ENCODE measurements around the gene BSCL2. TPM values are rescaled to one million over a fixed set of nuclear protein-coding genes. Genes with fewer than 3 reads are reported as not detected.

The BSCL2 gene
- 28.7 and 30.2 TPM in 2 replicates for total RNA-seq

GRCh38 chr11:62707277-62707861 lies at the start of gene BSCL2, which contains the start of gene GNG3:
TSS of gene BSCL2 (minus strand) at chr11:62707424. CDS start at chr11:62707195, 229 bp downstream.
TSS of gene GNG3 (plus strand) at chr11:62707676. CDS start at chr11:62708296, 620 bp downstream.

GRCh38 chr11:62753736-62754603 lies 46.7 kb upstream of the BSCL2 start, which contains the start of gene ZBTB3:
TSS of gene ZBTB3 (minus strand) at chr11:62754160. CDS start at chr11:62753664, 496 bp downstream.

GRCh38 chr11:62728171-62728988 lies 21.2 kb upstream of the BSCL2 start, which contains the start of gene TTC9C:
TSS of gene TTC9C (plus strand) at chr11:62728486. CDS start at chr11:62728849, 363 bp downstream.

GRCh38 chr11:62727165-62727871 lies 20.1 kb upstream of the BSCL2 start, which contains the start of gene HNRNPUL2:
TSS of gene HNRNPUL2 (minus strand) at chr11:62727457. CDS start at chr11:62727156, 301 bp downstream.

GRCh38 chr11:62689421-62690183 lies 17.6 kb downstream of the BSCL2 start, which contains the start of gene LRRN4CL:
TSS of gene LRRN4CL (minus strand) at chr11:62689530. CDS start at chr11:62688508, 1,022 bp downstream.

GRCh38 chr11:62678770-62679696 lies 28.2 kb downstream of the BSCL2 start, which contains the start of gene UBXN1:
TSS of gene UBXN1 (minus strand) at chr11:62679073. CDS start at chr11:62678923, 150 bp downstream.

GRCh38 chr11:62671608-62672389 lies 35.4 kb downstream of the BSCL2 start, which contains the start of the genes LBHD1 and UQCC3:
TSS of gene LBHD1 (minus strand) at chr11:62672267. CDS start at chr11:62670031, 2,236 bp downstream.
TSS of gene UQCC3 (plus strand) at chr11:62671673. CDS start at chr11:62671746, 73 bp downstream.

GRCh38 chr11:62665075-62665598 lies 42.1 kb downstream of the BSCL2 start, which contains the start of the genes C11orf98 and CSKMT:
TSS of gene C11orf98 (minus strand) at chr11:62665210. CDS start at chr11:62665169, 41 bp downstream.
TSS of gene CSKMT (plus strand) at chr11:62665312. CDS start at chr11:62665880, 568 bp downstream.

GRCh38 chr11:62645946-62646824 lies 61.0 kb downstream of the BSCL2 start, which contains the start of gene GANAB:
TSS of gene GANAB (minus strand) at chr11:62646613. CDS start at chr11:62646599, 14 bp downstream.

Small RNAs within 50 kb of the gene (small RNA-seq; reads per million reads assigned to genes)
- not detected for gene SNORA57

Other genes starting within 250 kb of the BSCL2 start
- 544 and 655 TPM in 2 replicates for gene AHNAK, start 160.6 kb downstream of the BSCL2 start, total RNA-seq
- 1,284 and 1,362 TPM in 2 replicates for gene EEF1G, start 133.5 kb downstream of the BSCL2 start, total RNA-seq
- 11.8 and 12.7 TPM in 2 replicates for gene TUT1, start 115.9 kb downstream of the BSCL2 start, total RNA-seq
- 250 and 281 TPM in 2 replicates for gene MTA2, start 105.6 kb downstream of the BSCL2 start, total RNA-seq
- gene EML3, start 94.6 kb downstream of the BSCL2 start, total RNA-seq: 35.7 and 60.8 TPM in 2 replicates
- 5.2 and 5.3 TPM in 2 replicates for gene ROM1, start 94.2 kb downstream of the BSCL2 start, total RNA-seq
- gene B3GAT3, start 85.4 kb downstream of the BSCL2 start, total RNA-seq: 19.9 and 23.5 TPM in 2 replicates
- gene GANAB, start 60.8 kb downstream of the BSCL2 start, total RNA-seq: 223 and 259 TPM in 2 replicates
- 35.1 and 41.2 TPM in 2 replicates for gene INTS5, start 54.1 kb downstream of the BSCL2 start, total RNA-seq
- gene C11orf98, start 42.2 kb downstream of the BSCL2 start, total RNA-seq: 35.9 and 43.4 TPM in 2 replicates
- gene CSKMT, start 42.1 kb downstream of the BSCL2 start, total RNA-seq: 9.5 and 9.7 TPM in 2 replicates
- 5.9 and 6.1 TPM in 2 replicates for gene UQCC3, start 35.8 kb downstream of the BSCL2 start, total RNA-seq
- gene LBHD1, start 35.2 kb downstream of the BSCL2 start, total RNA-seq: 4.2 TPM in 2 replicates
- 88.7 and 147 TPM in 2 replicates for gene UBXN1, start 28.4 kb downstream of the BSCL2 start, total RNA-seq
- gene LRRN4CL, start 17.9 kb downstream of the BSCL2 start, total RNA-seq: 0.19 and 0.33 TPM in 2 replicates
- not detected in 2 replicates for gene GNG3, start 252 bp upstream of the BSCL2 start, total RNA-seq
- gene HNRNPUL2, start 20.0 kb upstream of the BSCL2 start, total RNA-seq: 10.5 and 15.0 TPM in 2 replicates
- 31.0 and 45.9 TPM in 2 replicates for gene TTC9C, start 21.1 kb upstream of the BSCL2 start, total RNA-seq
- gene ZBTB3, start 46.7 kb upstream of the BSCL2 start, total RNA-seq: 15.4 and 16.0 TPM in 2 replicates
- gene POLR2G, start 54.2 kb upstream of the BSCL2 start, total RNA-seq: 43.1 and 50.6 TPM in 2 replicates
- gene TAF6L, start 64.0 kb upstream of the BSCL2 start, total RNA-seq: 19.9 and 20.9 TPM in 2 replicates
- gene TMEM179B, start 80.0 kb upstream of the BSCL2 start, total RNA-seq: 29.1 and 36.3 TPM in 2 replicates
- gene TMEM223, start 84.6 kb upstream of the BSCL2 start, total RNA-seq: 12.6 and 14.0 TPM in 2 replicates
- 37.2 and 41.6 TPM in 2 replicates for gene NXF1, start 98.0 kb upstream of the BSCL2 start, total RNA-seq
- gene STX5, start 124.6 kb upstream of the BSCL2 start, total RNA-seq: 33.0 and 43.1 TPM in 2 replicates
- 0.98 TPM in 1 of 2 replicates, not detected in the other for gene TEX54, start 125.4 kb upstream of the BSCL2 start, total RNA-seq
- 44.4 and 47.0 TPM in 2 replicates for gene WDR74, start 132.2 kb upstream of the BSCL2 start, total RNA-seq
- 109 and 145 TPM in 2 replicates for gene SLC3A2, start 173.5 kb upstream of the BSCL2 start, total RNA-seq
- gene CHRM1, start 213.9 kb upstream of the BSCL2 start, total RNA-seq: not detected in 2 replicates